GM21423 (cell line): ENCODE data around the gene ADAMTS17.

Source experiments
- ATAC-seq: cut with Tn5 transposase; IDR thresholded peaks from one replicate; pipeline ENCODE4 v1.9.1; 2021; ENCODE audit warnings: mild to moderate bottlenecking, moderate library complexity; ENCODE audit not compliant: unreplicated experiment

ADAMTS17 gene

GRCh38 chr15:100310513-100311153 lies 31.1 kb downstream of the ADAMTS17 start:
- no peak for ATAC-seq

GRCh38 chr15:100310041-100310405 lies 31.8 kb downstream of the ADAMTS17 start:
- no peak for ATAC-seq

GRCh38 chr15:100309109-100310040 lies 32.4 kb downstream of the ADAMTS17 start:
- ATAC-seq, result no peak

GRCh38 chr15:100308608-100309007 lies 33.2 kb downstream of the ADAMTS17 start:
- no peak for ATAC-seq

GRCh38 chr15:100308213-100308600 lies 33.6 kb downstream of the ADAMTS17 start:
- ATAC-seq, result no peak

- no peak for ATAC-seq
These were observed 34.2 kb downstream of the ADAMTS17 start for GRCh38 chr15:100307241-100308212.

GRCh38 chr15:100306098-100306497 lies 35.7 kb downstream of the ADAMTS17 start:
- no peak for ATAC-seq

- peak; percentile 92 for ATAC-seq
These were observed 39.8 kb downstream of the ADAMTS17 start for GRCh38 chr15:100301910-100302431.

- no peak for ATAC-seq
These were observed 43.5 kb downstream of the ADAMTS17 start for GRCh38 chr15:100298257-100298656.

- no peak for ATAC-seq
These were observed 44.0 kb downstream of the ADAMTS17 start for GRCh38 chr15:100297812-100298211.

GRCh38 chr15:100295939-100296565 lies 45.7 kb downstream of the ADAMTS17 start:
- no peak for ATAC-seq

DNA sequence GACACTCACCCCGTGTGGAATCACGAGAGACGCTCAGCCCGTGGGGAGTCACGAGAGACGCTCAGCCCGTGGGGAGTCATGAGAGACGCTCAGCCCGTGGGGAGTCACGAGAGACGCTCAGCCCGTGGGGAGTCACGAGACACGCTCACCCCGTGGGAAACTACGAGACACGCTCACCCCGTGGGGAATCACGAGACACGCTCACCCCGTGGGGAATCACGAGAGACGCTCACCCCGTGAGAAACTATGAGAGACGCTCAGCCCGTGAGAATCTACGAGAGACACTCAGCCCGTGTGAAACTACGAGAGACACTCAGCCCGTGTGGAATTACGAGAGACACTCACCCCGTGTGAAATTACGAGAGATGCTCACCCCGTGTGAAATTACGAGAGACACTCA lies 49.8 kb downstream of the ADAMTS17 start:
- no peak for ATAC-seq

GRCh38 chr15:100291106-100291505 lies 50.7 kb downstream of the ADAMTS17 start:
- ATAC-seq, result no peak

GRCh38 chr15:100285641-100286295 lies 56.0 kb downstream of the ADAMTS17 start:
- ATAC-seq, result no peak

GRCh38 chr15:100284701-100285100 lies 57.1 kb downstream of the ADAMTS17 start:
- no peak for ATAC-seq

DNA sequence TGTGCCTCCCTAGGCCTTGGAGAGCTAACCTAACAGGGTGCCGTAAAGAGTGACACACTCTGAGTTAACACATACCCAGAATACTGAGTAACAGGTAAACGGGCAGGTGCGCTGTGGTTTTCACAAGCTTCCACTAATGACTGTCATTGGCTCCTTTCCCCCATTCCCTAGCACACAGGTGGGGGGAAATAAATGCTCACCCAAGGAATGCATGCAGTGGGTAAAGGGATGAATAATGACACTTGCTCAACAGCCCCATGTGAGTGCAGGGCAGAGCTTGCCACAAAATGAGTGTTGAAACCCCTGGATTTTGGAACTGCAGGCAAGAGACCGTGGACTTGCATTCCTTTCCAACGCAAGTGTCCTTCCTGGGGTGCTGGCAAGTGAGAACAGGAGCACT lies 57.6 kb downstream of the ADAMTS17 start:
- ATAC-seq, result no peak

GRCh38 chr15:100281096-100281917 lies 60.5 kb downstream of the ADAMTS17 start:
- no peak for ATAC-seq

DNA sequence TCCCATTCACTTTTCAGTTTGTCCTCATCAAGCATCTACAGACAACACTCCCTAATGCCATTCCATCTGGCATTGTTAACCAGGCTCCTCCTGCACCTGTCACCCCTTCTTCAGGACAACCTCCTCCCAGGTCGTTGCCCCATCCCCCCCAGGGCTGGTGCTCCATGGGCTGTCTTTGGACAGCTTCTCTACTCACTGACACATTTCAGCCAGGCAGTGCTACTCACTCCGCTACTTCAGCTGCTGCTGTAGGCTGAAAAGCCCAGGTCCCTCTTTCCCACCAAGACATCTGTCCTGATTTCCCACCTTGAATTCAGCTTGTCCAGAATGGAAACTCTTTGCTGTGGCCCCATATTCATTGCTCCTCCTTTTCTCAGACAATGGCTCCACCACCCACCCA lies 61.9 kb downstream of the ADAMTS17 start:
- ATAC-seq, result no peak

DNA sequence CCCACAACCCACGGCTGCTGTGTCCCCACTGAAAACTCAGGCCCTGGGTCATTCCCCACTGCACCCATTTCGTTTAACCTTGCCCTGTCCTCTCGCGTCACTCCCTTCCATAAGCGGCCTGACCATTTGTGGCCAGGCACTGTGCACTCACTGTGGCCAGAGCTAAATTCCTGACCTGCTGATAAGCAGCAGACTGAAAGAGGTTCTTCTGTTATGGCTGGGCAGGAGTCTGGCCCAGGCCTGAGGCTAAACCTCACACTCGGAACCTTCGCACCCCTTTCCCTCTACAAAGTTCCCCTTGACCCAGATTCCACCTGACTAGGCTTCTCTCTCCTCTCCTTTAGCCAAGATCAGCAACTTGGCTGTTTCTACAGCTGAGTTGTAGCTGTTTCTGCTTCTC lies 62.3 kb downstream of the ADAMTS17 start:
- ATAC-seq, result no peak
